ENCODE measurements around the gene TAF8. TPM values are rescaled to one million over a fixed set of nuclear protein-coding genes. Genes with fewer than 3 reads are reported as not detected.

Gene TAF8
- total RNA-seq, 1 experiment from 2014 or later, result 22.5 TPM

- intact Hi-C loops (cut with micrococcal nuclease; ENCODE audit: unreplicated experiment), result no loop called here
- ChIA-PET POLR2A (ENCODE audit: low non-redundant PET) (no interaction called here), CTCF (no interaction called here)
- TF ChIP-seq EZH2 (IDR thresholded peaks at IDR 0.05; ENCODE audit: borderline replicate concordance, low read depth, low read length, poor library complexity, severe bottlenecking) (no peak), CTCF (conservative IDR thresholded peaks at IDR 0.05; ENCODE audit: low read depth, low read length) (no peak)
- DNase-seq (ENCODE audit: low spot score), result no peak
- no peaks in the 10 kb centered on the region for H3K9me3 ChIP-seq (ENCODE audit: low read depth, low read length, poor library complexity, severe bottlenecking)
- no peak overlapping the region for H3K27ac ChIP-seq (ENCODE audit: low read depth, low read length, poor library complexity, severe bottlenecking)
- no peaks in the 10 kb centered on the region for H3K27me3 ChIP-seq (replicated peaks; ENCODE audit: insufficient read depth, low read depth, low read length, poor library complexity)
- H3K36me3 ChIP-seq (ENCODE audit: insufficient read depth, low read length, poor library complexity, severe bottlenecking), result no peaks in the 10 kb centered on the region
- peaks cover 29% of the 10 kb centered on the region for H3K4me1 ChIP-seq (ENCODE audit: insufficient read depth, low read length, poor library complexity, severe bottlenecking)
- BruUV-seq (replicated peaks), result no TSS peak
- H3K4me3 ChIP-seq (ENCODE audit: low read depth, low read length, poor library complexity, severe bottlenecking), result no peak overlapping the region
These were observed 84.8 kb downstream of the TAF8 start for GRCh38 chr6:42135161-42135560.

DNA sequence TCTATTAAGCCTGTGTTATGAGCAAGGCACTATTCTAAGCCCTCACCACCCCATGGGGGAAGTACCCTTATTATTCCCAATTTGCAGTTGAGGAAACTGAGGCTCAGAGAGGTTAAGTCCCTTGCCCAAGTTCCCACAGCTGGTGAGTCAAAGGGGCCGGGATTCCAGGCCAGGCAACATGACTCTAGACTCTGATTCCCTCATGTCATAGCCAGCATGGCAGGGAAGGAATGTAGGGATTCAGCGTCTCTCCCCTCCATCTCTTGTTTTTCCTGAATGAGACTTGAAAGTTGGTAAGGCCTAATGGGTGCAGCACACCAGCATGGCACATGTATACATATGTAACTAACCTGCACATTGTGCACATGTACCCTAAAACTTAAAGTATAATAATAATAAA, 85.4 kb downstream of the TAF8 start:
- CTCF ChIA-PET, result no interaction called here
- Histone ChIP-seq H3K27me3 (replicated peaks; ENCODE audit: insufficient read depth, low read depth, low read length, poor library complexity) (no peaks in the 10 kb centered on the region), H3K36me3 (ENCODE audit: insufficient read depth, low read length, poor library complexity, severe bottlenecking) (no peaks in the 10 kb centered on the region), H3K9me3 (ENCODE audit: low read depth, low read length, poor library complexity, severe bottlenecking) (no peaks in the 10 kb centered on the region), H3K4me3 (ENCODE audit: low read depth, low read length, poor library complexity, severe bottlenecking) (no peak overlapping the region), H3K27ac (ENCODE audit: low read depth, low read length, poor library complexity, severe bottlenecking) (no peak overlapping the region), H3K4me1 (ENCODE audit: insufficient read depth, low read length, poor library complexity, severe bottlenecking) (peaks cover 29% of the 10 kb centered on the region)
- DNase-seq (ENCODE audit: low spot score), result no peak
- no TSS peak for BruUV-seq (replicated peaks)
- POLR2A ChIA-PET (ENCODE audit: low non-redundant PET), result no interaction called here
- intact Hi-C loops (cut with micrococcal nuclease; ENCODE audit: unreplicated experiment), result no loop called here
- TF ChIP-seq EZH2 (IDR thresholded peaks at IDR 0.05; ENCODE audit: borderline replicate concordance, low read depth, low read length, poor library complexity, severe bottlenecking) (no peak), CTCF (conservative IDR thresholded peaks at IDR 0.05; ENCODE audit: low read depth, low read length) (no peak)

DNA sequence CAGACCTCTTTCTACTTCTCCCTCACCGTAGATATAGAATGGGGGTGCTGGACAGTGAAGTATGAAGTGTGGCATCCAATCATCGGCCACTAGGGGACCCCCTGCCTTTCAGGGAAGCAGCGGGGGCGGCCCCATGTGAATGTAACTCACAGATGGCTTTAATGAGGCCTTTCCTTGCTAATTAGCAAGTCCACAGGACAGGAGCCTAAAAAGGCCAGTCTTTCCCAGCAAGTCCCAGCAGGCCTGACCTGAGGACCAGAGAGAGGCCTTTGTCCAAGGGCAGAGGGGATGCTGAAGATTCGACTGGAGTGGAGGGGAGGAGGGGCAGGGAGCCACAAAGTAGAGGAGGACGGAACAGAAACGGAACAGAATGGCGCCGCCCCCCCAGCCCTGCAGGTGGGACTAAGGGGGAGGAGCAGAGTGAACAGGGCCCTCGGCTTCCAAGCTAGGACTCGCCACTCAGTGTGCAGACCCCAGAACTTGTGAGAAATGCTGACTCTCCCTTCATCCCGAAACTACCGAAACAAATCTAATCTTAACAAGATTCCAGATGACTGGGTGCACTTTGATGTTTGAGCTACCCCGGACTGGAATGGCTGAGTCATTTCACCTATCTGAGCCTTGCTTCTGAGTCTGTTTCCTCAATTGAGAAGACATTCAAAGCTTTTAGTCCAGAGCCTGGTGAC, 86.3 kb downstream of the TAF8 start:
- POLR2A ChIA-PET (ENCODE audit: low non-redundant PET), result no interaction called here
- no peaks in the 10 kb centered on the region for H3K9me3 ChIP-seq (ENCODE audit: low read depth, low read length, poor library complexity, severe bottlenecking)

More for the DNA sequence above, 86.3 kb downstream of the TAF8 start:
- TF ChIP-seq EZH2 (IDR thresholded peaks at IDR 0.05; ENCODE audit: borderline replicate concordance, low read depth, low read length, poor library complexity, severe bottlenecking), result no peak
- peak; percentile 53 for TF ChIP-seq CTCF (conservative IDR thresholded peaks at IDR 0.05; ENCODE audit: low read depth, low read length)
- no TSS peak for BruUV-seq (replicated peaks)
- H3K36me3 ChIP-seq (ENCODE audit: insufficient read depth, low read length, poor library complexity, severe bottlenecking), result no peaks in the 10 kb centered on the region
- no peak overlapping the region for H3K4me3 ChIP-seq (ENCODE audit: low read depth, low read length, poor library complexity, severe bottlenecking)
- H3K27ac ChIP-seq (ENCODE audit: low read depth, low read length, poor library complexity, severe bottlenecking), result peak overlapping the region; percentile 41
- H3K27me3 ChIP-seq (replicated peaks; ENCODE audit: insufficient read depth, low read depth, low read length, poor library complexity), result no peaks in the 10 kb centered on the region
- peaks cover 29% of the 10 kb centered on the region for H3K4me1 ChIP-seq (ENCODE audit: insufficient read depth, low read length, poor library complexity, severe bottlenecking)
- CTCF ChIA-PET, result no interaction called here
- intact Hi-C loops (cut with micrococcal nuclease; ENCODE audit: unreplicated experiment), result no loop called here
- DNase-seq (ENCODE audit: low spot score), result peak; percentile 64

Other genes starting within 250 kb of the TAF8 start
- gene USP49, start 155.1 kb upstream of the TAF8 start, total RNA-seq (2021), result 10.5 and 13.0 TPM in 2 replicates
- gene MED20, start 129.4 kb upstream of the TAF8 start, total RNA-seq (2021), result 31.8 and 39.0 TPM in 2 replicates
- 76.5 and 89.7 TPM in 2 replicates for gene BYSL, start 129.0 kb upstream of the TAF8 start, total RNA-seq (2021)
- gene CCND3, start 108.7 kb upstream of the TAF8 start, total RNA-seq (2021), result 31.9 and 39.9 TPM in 2 replicates
- gene C6orf132, start 92.1 kb downstream of the TAF8 start, total RNA-seq (2021), result 0.04 and 0.15 TPM in 2 replicates
- gene GUCA1A, start 122.8 kb downstream of the TAF8 start, total RNA-seq (2021), result not detected in 2 replicates
- gene GUCA1B, start 144.4 kb downstream of the TAF8 start, total RNA-seq (2021), result 1.7 and 2.0 TPM in 2 replicates
- gene MRPS10, start 167.3 kb downstream of the TAF8 start, total RNA-seq (2021), result 50.0 and 52.0 TPM in 2 replicates